Cardiac septum (tissue), 1 donor: ENCODE results near the gene TRIM38. TPM values are rescaled to one million over a fixed set of nuclear protein-coding genes. Genes with fewer than 3 reads are reported as not detected.
"Not testable (repeated sequence)": the region's sequence is repeated elsewhere in the genome, so short reads cannot be mapped to it uniquely, and the experiment has no call there.

Experiments
- DNase-seq: peaks from one replicate; pipeline ENCODE4 v3.0.0-alpha.2; 2020; ENCODE audit warnings: low spot score
- intact Hi-C: fragments of 100-400 bp; cut with DNase I; formaldehyde crosslinking; loops from one replicate; pipeline ENCODE4 v1.14.0; 2022
- total RNA-seq: library from RNA; stranded (reverse); fragmentation: NEBNext Ultra II Directional; extraction: Animal tissue kit (Norgen Biotek cat#: 25700); gene quantifications from one replicate; pipeline ENCODE4 v1.2.1, GENCODE V29; 2021
- donor health status: DM: no; HTN: no; CAD: no.

The TRIM38 gene
- total RNA-seq, 1 donor from 2014 or later, result 2.5 TPM

DNA sequence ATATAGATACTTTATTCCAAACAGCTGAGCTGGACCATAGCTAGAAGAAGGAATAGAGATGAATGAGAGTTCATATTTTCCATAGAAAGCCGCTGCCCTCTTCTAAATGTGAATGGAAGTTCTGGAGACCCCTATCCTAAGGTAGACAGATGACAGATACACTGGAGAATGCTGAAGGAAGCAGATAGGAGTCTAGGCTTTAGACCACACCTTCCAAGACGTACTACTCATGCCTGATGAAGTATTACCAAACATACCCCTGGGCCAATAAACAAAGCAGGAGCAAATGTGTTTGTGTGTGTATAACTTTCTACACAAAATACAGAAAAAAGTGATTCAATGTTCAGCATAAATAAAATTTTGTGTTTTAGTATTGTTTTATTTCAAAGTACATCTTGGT, 23.0 kb upstream of the TRIM38 start:
- no peak for DNase-seq
- intact Hi-C loops, result no loop called here

GRCh38 chr6:25942561-25943147, 19.9 kb upstream of the TRIM38 start:
- intact Hi-C loops, result no loop called here
- no peak for DNase-seq

GRCh38 chr6:25943887-25944286, 18.7 kb upstream of the TRIM38 start:
- no peak for DNase-seq
- intact Hi-C loops, result no loop called here

- DNase-seq, result no peak
- intact Hi-C loops, result no loop called here
Measured at GRCh38 chr6:25944688-25945574, 17.7 kb upstream of the TRIM38 start.

DNA sequence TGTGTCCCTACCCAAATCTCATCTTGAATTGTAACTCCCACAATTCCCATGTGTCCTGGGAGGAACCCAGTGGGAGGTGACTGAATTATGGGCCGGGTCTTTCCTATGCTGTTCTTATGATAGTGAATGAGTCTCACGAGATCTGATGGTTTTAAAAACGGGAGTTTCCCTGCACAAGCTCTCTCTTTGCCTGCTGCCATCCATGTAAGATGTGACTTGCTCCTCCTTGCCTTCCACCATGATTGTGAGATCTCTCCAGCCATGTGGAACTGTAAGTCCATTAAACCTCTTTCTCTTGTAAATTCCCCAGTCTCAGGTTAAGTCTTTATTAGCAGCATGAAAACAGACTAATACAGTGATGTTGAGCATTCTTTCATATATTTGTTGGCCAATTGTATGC, 16.9 kb upstream of the TRIM38 start:
- intact Hi-C loops, result not testable (repeated sequence)

DNA sequence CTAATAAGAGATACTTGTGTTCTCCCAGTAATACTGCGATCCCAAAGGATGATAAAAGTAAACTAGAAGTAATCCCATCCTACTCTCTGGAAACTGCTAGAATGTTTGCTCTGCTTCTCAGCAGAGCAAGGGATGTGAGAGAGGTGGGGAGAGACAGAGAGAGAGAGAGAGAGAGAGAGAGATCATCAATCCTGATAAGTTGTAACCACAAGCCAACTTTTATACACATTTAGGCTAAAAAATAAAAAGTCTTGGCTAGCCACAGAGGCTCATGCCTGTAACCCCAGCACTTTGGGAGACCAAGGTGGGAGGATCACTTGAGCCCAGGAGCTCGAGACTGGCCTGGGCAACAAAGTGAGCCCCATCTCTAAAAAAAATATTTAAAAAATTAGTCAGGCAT, 16.0 kb upstream of the TRIM38 start:
- intact Hi-C loops, result no loop called here

More for the DNA sequence above, 16.9 kb upstream of the TRIM38 start:
- DNase-seq, result not testable (repeated sequence)

GRCh38 chr6:25947492-25947891, 15.1 kb upstream of the TRIM38 start:
- intact Hi-C loops, DNase-seq: not testable (repeated sequence)

More for the DNA sequence above, 16.0 kb upstream of the TRIM38 start:
- DNase-seq, result no peak

- intact Hi-C loops, result no loop called here
Measured at GRCh38 chr6:25949695-25950094, 12.9 kb upstream of the TRIM38 start.

GRCh38 chr6:25950297-25950696, 12.3 kb upstream of the TRIM38 start:
- DNase-seq, result no peak
- intact Hi-C loops, result no loop called here

More at GRCh38 chr6:25949695-25950094, 12.9 kb upstream of the TRIM38 start:
- DNase-seq, result no peak

GRCh38 chr6:25951296-25952032, 11.1 kb upstream of the TRIM38 start:
- DNase-seq, result no peak
- intact Hi-C loops, result no loop called here

GRCh38 chr6:25952535-25952934, 10.1 kb upstream of the TRIM38 start:
- DNase-seq, result no peak
- intact Hi-C loops, result no loop called here

DNA sequence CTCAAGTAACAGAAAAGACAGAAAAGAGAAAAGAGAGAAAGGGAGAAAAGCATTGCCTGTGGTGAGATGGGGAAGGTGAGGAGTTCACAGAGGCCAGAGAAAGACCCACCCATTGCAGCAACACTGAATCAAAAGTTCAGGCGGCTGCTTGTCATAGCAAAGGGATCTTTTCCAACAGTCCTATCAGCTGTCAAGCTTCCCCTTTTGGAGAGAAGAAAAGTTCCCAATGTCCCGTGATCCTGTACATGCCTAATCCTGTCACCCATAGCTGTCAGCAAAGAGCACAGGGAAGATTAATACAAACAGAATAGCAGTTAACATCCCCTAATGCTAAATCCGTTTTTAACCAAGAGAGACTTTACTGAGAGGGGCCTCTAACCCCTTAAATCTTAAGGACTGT, 8.9 kb upstream of the TRIM38 start:
- no peak for DNase-seq
- intact Hi-C loops, result no loop called here

- no peak for DNase-seq
- intact Hi-C loops, result no loop called here
Measured at GRCh38 chr6:25954756-25955155, 7.8 kb upstream of the TRIM38 start.

- intact Hi-C loops, result no loop called here
- no peak for DNase-seq
Measured at GRCh38 chr6:25956226-25956625, 6.4 kb upstream of the TRIM38 start.

- no peak for DNase-seq
- intact Hi-C loops, result no loop called here
Measured at GRCh38 chr6:25958700-25959162, 3.9 kb upstream of the TRIM38 start.

GRCh38 chr6:25959890-25960536, 2.6 kb upstream of the TRIM38 start:
- intact Hi-C loops, result no loop called here
- DNase-seq, result no peak

GRCh38 chr6:25960734-25961133, 1.9 kb upstream of the TRIM38 start:
- intact Hi-C loops, result no loop called here
- DNase-seq, result no peak

- DNase-seq, result no peak
- intact Hi-C loops, result loop anchor here (2.0 kb wide), 1 partner anchor 31 kb away; no protein-coding TSS in a partner anchor
Measured at GRCh38 chr6:25961619-25962148, 918 bp upstream of the TRIM38 start.

- intact Hi-C loops, result loop anchor here (2.0 kb wide), 1 partner anchor 29 kb away; no protein-coding TSS in a partner anchor
Measured at GRCh38 chr6:25963426-25964123, 973 bp downstream of the TRIM38 start.

More at GRCh38 chr6:25963426-25964123, 973 bp downstream of the TRIM38 start:
- no peak for DNase-seq
